Measurements from ENCODE around the gene FXYD1.

The FXYD1 gene

GRCh38 chr19:35169221-35169995 lies 30.8 kb downstream of the FXYD1 start:
- Histone ChIP-seq H3K4me3 (ENCODE audit: low read depth in 1 of 2, low read length in 2 of 2) (no peak overlapping the region), H3K27me3 (ENCODE audit: low read depth, low read length) (no peaks in the 10 kb centered on the region), H3K4me1 (ENCODE audit: control insufficient read depth in 1 of 2, insufficient read depth in 2 of 2, low read length in 2 of 2) (no peaks in the 10 kb centered on the region), H3K9me3 (ENCODE audit: control insufficient read depth in 1 of 2, low read length in 2 of 2) (peaks cover 7 to 18% of the 10 kb centered on the region in 2 donors), H3K27ac (ENCODE audit: low read length) (no peak overlapping the region), H3K36me3 (ENCODE audit: control insufficient read depth in 1 of 2, insufficient read depth in 2 of 2, low read length in 2 of 2) (peaks cover 5 to 28% of the 10 kb centered on the region in 2 donors)

- no peak overlapping the region for H3K27ac ChIP-seq (ENCODE audit: low read length)
- peaks cover 5 to 18% of the 10 kb centered on the region in 2 donors for H3K36me3 ChIP-seq (ENCODE audit: control insufficient read depth in 1 of 2, insufficient read depth in 2 of 2, low read length in 2 of 2)
- no peak overlapping the region for H3K4me3 ChIP-seq (ENCODE audit: low read depth in 1 of 2, low read length in 2 of 2)
- H3K4me1 ChIP-seq (ENCODE audit: control insufficient read depth in 1 of 2, insufficient read depth in 2 of 2, low read length in 2 of 2), result no peaks in the 10 kb centered on the region
- no peaks in the 10 kb centered on the region for H3K27me3 ChIP-seq (ENCODE audit: low read depth, low read length)
- peaks cover 7 to 11% of the 10 kb centered on the region in 2 donors for H3K9me3 ChIP-seq (ENCODE audit: control insufficient read depth in 1 of 2, low read length in 2 of 2)
These were observed 31.9 kb downstream of the FXYD1 start for GRCh38 chr19:35170359-35171061.

- Histone ChIP-seq H3K4me1 (ENCODE audit: control insufficient read depth in 1 of 2, insufficient read depth in 2 of 2, low read length in 2 of 2) (no peaks in the 10 kb centered on the region), H3K27ac (ENCODE audit: low read length) (no peak overlapping the region), H3K9me3 (ENCODE audit: control insufficient read depth in 1 of 2, low read length in 2 of 2) (peaks cover 0 to under 1% of the 10 kb centered on the region in 2 donors), H3K4me3 (ENCODE audit: low read depth in 1 of 2, low read length in 2 of 2) (no peak overlapping the region), H3K36me3 (ENCODE audit: control insufficient read depth in 1 of 2, insufficient read depth in 2 of 2, low read length in 2 of 2) (peaks cover 0 to 5% of the 10 kb centered on the region in 2 donors), H3K27me3 (ENCODE audit: low read depth, low read length) (no peaks in the 10 kb centered on the region)
These were observed 33.1 kb downstream of the FXYD1 start for GRCh38 chr19:35171730-35172129.

- H3K9me3 ChIP-seq (ENCODE audit: control insufficient read depth in 1 of 2, low read length in 2 of 2), result no peaks in the 10 kb centered on the region
- no peaks in the 10 kb centered on the region for H3K36me3 ChIP-seq (ENCODE audit: control insufficient read depth in 1 of 2, insufficient read depth in 2 of 2, low read length in 2 of 2)
- H3K27ac ChIP-seq (ENCODE audit: low read length), result no peak overlapping the region
- no peak overlapping the region for H3K4me3 ChIP-seq (ENCODE audit: low read depth in 1 of 2, low read length in 2 of 2)
- no peaks in the 10 kb centered on the region for H3K27me3 ChIP-seq (ENCODE audit: low read depth, low read length)
- no peaks in the 10 kb centered on the region for H3K4me1 ChIP-seq (ENCODE audit: control insufficient read depth in 1 of 2, insufficient read depth in 2 of 2, low read length in 2 of 2)
These were observed 35.6 kb downstream of the FXYD1 start for GRCh38 chr19:35174226-35174625.

- Histone ChIP-seq H3K9me3 (ENCODE audit: control insufficient read depth in 1 of 2, low read length in 2 of 2) (no peaks in the 10 kb centered on the region), H3K27ac (ENCODE audit: low read length) (no peak overlapping the region), H3K4me3 (ENCODE audit: low read depth in 1 of 2, low read length in 2 of 2) (no peak overlapping the region), H3K36me3 (ENCODE audit: control insufficient read depth in 1 of 2, insufficient read depth in 2 of 2, low read length in 2 of 2) (no peaks in the 10 kb centered on the region), H3K27me3 (ENCODE audit: low read depth, low read length) (no peaks in the 10 kb centered on the region), H3K4me1 (ENCODE audit: control insufficient read depth in 1 of 2, insufficient read depth in 2 of 2, low read length in 2 of 2) (no peaks in the 10 kb centered on the region)
These were observed 37.6 kb downstream of the FXYD1 start for GRCh38 chr19:35176181-35176570.

GRCh38 chr19:35177377-35178274 lies 39.0 kb downstream of the FXYD1 start:
- no peak overlapping the region for H3K27ac ChIP-seq (ENCODE audit: low read length)
- H3K9me3 ChIP-seq (ENCODE audit: control insufficient read depth in 1 of 2, low read length in 2 of 2), result no peaks in the 10 kb centered on the region
- H3K36me3 ChIP-seq (ENCODE audit: control insufficient read depth in 1 of 2, insufficient read depth in 2 of 2, low read length in 2 of 2), result no peaks in the 10 kb centered on the region
- H3K4me1 ChIP-seq (ENCODE audit: control insufficient read depth in 1 of 2, insufficient read depth in 2 of 2, low read length in 2 of 2), result no peaks in the 10 kb centered on the region
- H3K27me3 ChIP-seq (ENCODE audit: low read depth, low read length), result no peaks in the 10 kb centered on the region
- no peak overlapping the region for H3K4me3 ChIP-seq (ENCODE audit: low read depth in 1 of 2, low read length in 2 of 2)

GRCh38 chr19:35178701-35179100 lies 40.1 kb downstream of the FXYD1 start:
- no peaks in the 10 kb centered on the region for H3K27me3 ChIP-seq (ENCODE audit: low read depth, low read length)
- H3K4me1 ChIP-seq (ENCODE audit: control insufficient read depth in 1 of 2, insufficient read depth in 2 of 2, low read length in 2 of 2), result no peaks in the 10 kb centered on the region
- no peaks in the 10 kb centered on the region for H3K36me3 ChIP-seq (ENCODE audit: control insufficient read depth in 1 of 2, insufficient read depth in 2 of 2, low read length in 2 of 2)
- H3K9me3 ChIP-seq (ENCODE audit: control insufficient read depth in 1 of 2, low read length in 2 of 2), result peaks cover 0 to 3% of the 10 kb centered on the region in 2 donors
- H3K4me3 ChIP-seq (ENCODE audit: low read depth in 1 of 2, low read length in 2 of 2), result no peak overlapping the region
- no peak overlapping the region for H3K27ac ChIP-seq (ENCODE audit: low read length)

- H3K27ac ChIP-seq (ENCODE audit: low read length), result no peak overlapping the region
- H3K36me3 ChIP-seq (ENCODE audit: control insufficient read depth in 1 of 2, insufficient read depth in 2 of 2, low read length in 2 of 2), result no peaks in the 10 kb centered on the region
- H3K4me3 ChIP-seq (ENCODE audit: low read depth in 1 of 2, low read length in 2 of 2), result no peak overlapping the region
- peaks cover 0 to 3% of the 10 kb centered on the region in 2 donors for H3K9me3 ChIP-seq (ENCODE audit: control insufficient read depth in 1 of 2, low read length in 2 of 2)
- no peaks in the 10 kb centered on the region for H3K4me1 ChIP-seq (ENCODE audit: control insufficient read depth in 1 of 2, insufficient read depth in 2 of 2, low read length in 2 of 2)
- H3K27me3 ChIP-seq (ENCODE audit: low read depth, low read length), result no peaks in the 10 kb centered on the region
These were observed 41.2 kb downstream of the FXYD1 start for GRCh38 chr19:35179830-35180229.

GRCh38 chr19:35181387-35181786 lies 42.8 kb downstream of the FXYD1 start:
- H3K9me3 ChIP-seq (ENCODE audit: control insufficient read depth in 1 of 2, low read length in 2 of 2), result peaks cover 0 to 3% of the 10 kb centered on the region in 2 donors
- no peaks in the 10 kb centered on the region for H3K4me1 ChIP-seq (ENCODE audit: control insufficient read depth in 1 of 2, insufficient read depth in 2 of 2, low read length in 2 of 2)
- H3K4me3 ChIP-seq (ENCODE audit: low read depth in 1 of 2, low read length in 2 of 2), result no peak overlapping the region
- H3K36me3 ChIP-seq (ENCODE audit: control insufficient read depth in 1 of 2, insufficient read depth in 2 of 2, low read length in 2 of 2), result no peaks in the 10 kb centered on the region
- H3K27me3 ChIP-seq (ENCODE audit: low read depth, low read length), result no peaks in the 10 kb centered on the region
- H3K27ac ChIP-seq (ENCODE audit: low read length), result no peak overlapping the region

- Histone ChIP-seq H3K4me3 (ENCODE audit: low read depth in 1 of 2, low read length in 2 of 2) (no peak overlapping the region), H3K4me1 (ENCODE audit: control insufficient read depth in 1 of 2, insufficient read depth in 2 of 2, low read length in 2 of 2) (no peaks in the 10 kb centered on the region), H3K36me3 (ENCODE audit: control insufficient read depth in 1 of 2, insufficient read depth in 2 of 2, low read length in 2 of 2) (no peaks in the 10 kb centered on the region), H3K27ac (ENCODE audit: low read length) (no peak overlapping the region), H3K9me3 (ENCODE audit: control insufficient read depth in 1 of 2, low read length in 2 of 2) (peaks cover 0 to 3% of the 10 kb centered on the region in 2 donors), H3K27me3 (ENCODE audit: low read depth, low read length) (no peaks in the 10 kb centered on the region)
These were observed 45.6 kb downstream of the FXYD1 start for GRCh38 chr19:35184267-35184666.

- no peaks in the 10 kb centered on the region for H3K4me1 ChIP-seq (ENCODE audit: control insufficient read depth in 1 of 2, insufficient read depth in 2 of 2, low read length in 2 of 2)
- H3K36me3 ChIP-seq (ENCODE audit: control insufficient read depth in 1 of 2, insufficient read depth in 2 of 2, low read length in 2 of 2), result no peaks in the 10 kb centered on the region
These were observed 46.3 kb downstream of the FXYD1 start for GRCh38 chr19:35184884-35185283.

More at GRCh38 chr19:35184884-35185283, 46.3 kb downstream of the FXYD1 start:
- peaks cover 0 to 3% of the 10 kb centered on the region in 2 donors for H3K9me3 ChIP-seq (ENCODE audit: control insufficient read depth in 1 of 2, low read length in 2 of 2)
- no peak overlapping the region for H3K4me3 ChIP-seq (ENCODE audit: low read depth in 1 of 2, low read length in 2 of 2)
- no peaks in the 10 kb centered on the region for H3K27me3 ChIP-seq (ENCODE audit: low read depth, low read length)
- no peak overlapping the region for H3K27ac ChIP-seq (ENCODE audit: low read length)
